Cardiac muscle cell (in vitro differentiated cells and primary cell): ENCODE results near the gene ZNF398. TPM values are rescaled to one million over a fixed set of nuclear protein-coding genes. Genes with fewer than 3 reads are reported as not detected.

Experiments used
- DNase-seq, 2 donors: peaks; one replicate each; pipeline versions ENCODE4 v3.0.0 to v3.0.0-alpha.2; 2010 to 2017; ENCODE audit warnings: low read depth in 1 of 2, low spot score in 1 of 2
- H3K27ac ChIP-seq: fragments of 200-600 bp; sonication (generic); 2 replicates; pipeline ENCODE4 v1.5.1; 2016
- H3K27me3 ChIP-seq: fragments of 200-600 bp; sonication (generic); 2 replicates; pipeline ENCODE4 v1.6.0; 2016; ENCODE audit warnings: control low read depth
- H3K36me3 ChIP-seq: fragments of 200-600 bp; sonication (generic); 2 replicates; pipeline ENCODE4 v1.5.1; 2016; ENCODE audit warnings: control low read depth
- H3K4me1 ChIP-seq: fragments of 200-600 bp; sonication (generic); 2 replicates; pipeline ENCODE4 v1.8.1; 2017; ENCODE audit warnings: low read depth, mild to moderate bottlenecking, mixed run types
- H3K4me3 ChIP-seq: fragments of 200-600 bp; sonication (generic); 2 replicates; pipeline ENCODE4 v1.5.1; 2016; ENCODE audit warnings: mild to moderate bottlenecking
- H3K9me3 ChIP-seq: fragments of 200-600 bp; sonication (generic); 2 replicates; pipeline ENCODE4 v1.5.1; 2017; ENCODE audit warnings: low read depth, mild to moderate bottlenecking, control low read depth
- polyA plus RNA-seq: library from polyadenylated mRNA; unstranded; fragments of >200 nt; fragmentation: Nextera tagmentation; extraction: Ambion mirVana; gene quantifications from 2 replicates; pipeline ENCODE4 v1.2.1, GENCODE V29; 2016
- total RNA-seq: library from RNA; depleted of rRNA; stranded (reverse); fragments of >200 nt; gene quantifications from 2 replicates; pipeline ENCODE4 v1.2.3, GENCODE V29; 2016
- TF ChIP-seq, protein P1 (sequence below): IDR thresholded peaks from 2 replicates; pipeline ENCODE4 v1.5.1; 2012; ENCODE audit warnings: low read depth, mild to moderate bottlenecking, low read length

The ZNF398 gene
- total and polyA plus RNA-seq, 2 experiments from 2014 or later = 8.0 to 22.1 TPM

GRCh38 chr7:149195180-149196150, 48.2 kb downstream of the ZNF398 start, which contains the start of gene ZNF282:
Gene ZNF282, plus strand, starts transcription at chr7:149195546. Its CDS starts 44 bp downstream, at chr7:149195590.
- Histone ChIP-seq H3K9me3 (no peaks in the 10 kb centered on the region), H3K27ac (peak within 1 kb of the TSS; percentile 96), H3K27me3 (no peaks in the 10 kb centered on the region), H3K4me3 (peak within 1 kb of the TSS; percentile 96), H3K4me1 (peaks cover 6% of the 10 kb centered on the region), H3K36me3 (peaks cover 18% of the 10 kb centered on the region)
- TF ChIP-seq, protein P1, sequence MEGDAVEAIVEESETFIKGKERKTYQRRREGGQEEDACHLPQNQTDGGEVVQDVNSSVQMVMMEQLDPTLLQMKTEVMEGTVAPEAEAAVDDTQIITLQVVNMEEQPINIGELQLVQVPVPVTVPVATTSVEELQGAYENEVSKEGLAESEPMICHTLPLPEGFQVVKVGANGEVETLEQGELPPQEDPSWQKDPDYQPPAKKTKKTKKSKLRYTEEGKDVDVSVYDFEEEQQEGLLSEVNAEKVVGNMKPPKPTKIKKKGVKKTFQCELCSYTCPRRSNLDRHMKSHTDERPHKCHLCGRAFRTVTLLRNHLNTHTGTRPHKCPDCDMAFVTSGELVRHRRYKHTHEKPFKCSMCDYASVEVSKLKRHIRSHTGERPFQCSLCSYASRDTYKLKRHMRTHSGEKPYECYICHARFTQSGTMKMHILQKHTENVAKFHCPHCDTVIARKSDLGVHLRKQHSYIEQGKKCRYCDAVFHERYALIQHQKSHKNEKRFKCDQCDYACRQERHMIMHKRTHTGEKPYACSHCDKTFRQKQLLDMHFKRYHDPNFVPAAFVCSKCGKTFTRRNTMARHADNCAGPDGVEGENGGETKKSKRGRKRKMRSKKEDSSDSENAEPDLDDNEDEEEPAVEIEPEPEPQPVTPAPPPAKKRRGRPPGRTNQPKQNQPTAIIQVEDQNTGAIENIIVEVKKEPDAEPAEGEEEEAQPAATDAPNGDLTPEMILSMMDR = peak; percentile 72
- DNase-seq = peak; percentile 90 to 94

GRCh38 chr7:149196151-149196704, 49.0 kb downstream of the ZNF398 start:
- H3K36me3 ChIP-seq = peaks cover 26% of the 10 kb centered on the region
- H3K9me3 ChIP-seq = no peaks in the 10 kb centered on the region
- TF ChIP-seq, protein P1 = no peak
- H3K27me3 ChIP-seq = no peaks in the 10 kb centered on the region
- peak overlapping the region; percentile 96 for H3K4me3 ChIP-seq
- H3K4me1 ChIP-seq = peaks cover 6% of the 10 kb centered on the region
- peak in 1 of 2 donors; percentile 23 for DNase-seq
- H3K27ac ChIP-seq = peak overlapping the region; percentile 96

DNA sequence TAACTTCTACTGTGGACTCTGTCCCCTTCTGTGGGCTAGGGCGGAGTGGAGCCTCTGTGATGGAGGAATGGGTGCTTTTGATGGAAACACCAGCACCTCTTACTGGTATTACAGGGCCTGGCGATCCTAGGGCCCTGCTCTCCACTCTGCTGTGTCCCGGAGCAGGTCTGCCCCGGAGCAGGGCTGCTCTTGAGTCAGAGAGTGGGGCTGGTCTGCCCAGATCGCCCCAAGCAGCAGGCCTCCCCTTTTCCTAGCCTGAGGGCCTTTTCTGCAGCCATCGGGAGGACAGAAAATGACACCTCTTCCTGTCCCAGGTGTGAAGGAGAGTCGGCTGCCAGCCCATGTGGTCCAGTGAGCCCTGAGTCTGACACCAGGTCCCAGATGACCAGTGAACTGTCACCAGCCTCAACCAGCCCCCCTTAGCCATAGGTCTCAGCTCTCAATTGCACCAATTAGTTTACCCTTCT, 49.5 kb downstream of the ZNF398 start:
- Histone ChIP-seq H3K4me3 (peak overlapping the region; percentile 96), H3K27me3 (no peaks in the 10 kb centered on the region), H3K9me3 (no peaks in the 10 kb centered on the region), H3K4me1 (peaks cover 6% of the 10 kb centered on the region), H3K27ac (peak overlapping the region; percentile 96), H3K36me3 (peaks cover 31% of the 10 kb centered on the region)
- TF ChIP-seq, protein P1 = no peak
- peak in 1 of 2 donors; percentile 12 for DNase-seq

DNA sequence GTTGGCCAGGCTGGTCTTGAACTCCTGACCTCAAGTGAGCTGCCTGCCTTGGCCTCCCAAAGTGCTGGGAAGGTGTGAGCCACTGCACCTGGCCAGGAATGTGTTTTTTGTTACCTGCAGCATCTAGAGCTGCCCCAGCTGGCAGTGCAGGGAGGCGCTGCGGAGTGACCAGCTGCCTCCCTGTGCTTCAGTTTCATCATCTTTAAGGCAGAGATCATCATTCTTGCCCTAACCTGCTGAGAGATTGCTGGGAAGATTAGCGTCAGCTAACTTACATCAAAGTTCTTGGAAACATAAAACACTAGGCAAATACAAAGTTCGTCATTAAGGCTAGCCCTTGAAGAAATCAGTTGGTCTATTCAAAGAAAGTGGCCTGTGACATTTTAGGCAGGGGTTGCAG, 50.4 kb downstream of the ZNF398 start:
- Histone ChIP-seq H3K27ac (no peak overlapping the region), H3K9me3 (no peaks in the 10 kb centered on the region), H3K4me1 (peaks cover 6% of the 10 kb centered on the region), H3K4me3 (no peak overlapping the region), H3K36me3 (peaks cover 31% of the 10 kb centered on the region), H3K27me3 (no peaks in the 10 kb centered on the region)
- TF ChIP-seq, protein P1 = no peak
- no peak for DNase-seq

GRCh38 chr7:149198161-149198816, 51.0 kb downstream of the ZNF398 start:
- TF ChIP-seq, protein P1 = no peak
- Histone ChIP-seq H3K27ac (no peak overlapping the region), H3K27me3 (no peaks in the 10 kb centered on the region)

More at GRCh38 chr7:149198161-149198816, 51.0 kb downstream of the ZNF398 start:
- Histone ChIP-seq H3K4me3 (no peak overlapping the region), H3K36me3 (peaks cover 36% of the 10 kb centered on the region), H3K9me3 (no peaks in the 10 kb centered on the region), H3K4me1 (peaks cover 6% of the 10 kb centered on the region)
- DNase-seq = no peak
